Upper lobe of left lung (tissue), 6 donors: ENCODE results near the gene ARPC2. TPM values are rescaled to one million over a fixed set of nuclear protein-coding genes. Genes with fewer than 3 reads are reported as not detected.

Experiments used
- ATAC-seq, 2 donors: fragments of 200-7000 bp; cut with Tn5 transposase; one replicate each; pipeline ENCODE4 v1.9.1; 2022; ENCODE audit warnings: mild to moderate bottlenecking in 2 of 2, moderate library complexity in 2 of 2; ENCODE audit not compliant: low FRiP score in 2 of 2
- DNase-seq, 2 donors: peaks; one replicate each; pipeline ENCODE4 v3.0.0-alpha.2; 2019 to 2020
- H3K27ac ChIP-seq, 4 donors: fragments of 200-600 bp; sonication (generic); one replicate each; pipeline ENCODE4 v1.5.1; 2016 to 2019
- H3K27me3 ChIP-seq, 4 donors: fragments of 200-600 bp; sonication (generic); one replicate each; pipeline ENCODE4 v1.5.1; 2017 to 2019
- H3K36me3 ChIP-seq, 4 donors: fragments of 200-600 bp; sonication (generic); one replicate each; pipeline ENCODE4 v1.5.1; 2016 to 2019
- H3K4me1 ChIP-seq, 4 donors: fragments of 200-600 bp; sonication (generic); one replicate each; pipeline ENCODE4 v1.5.1; 2018 to 2019
- H3K4me3 ChIP-seq, 4 donors: fragments of 200-600 bp; sonication (generic); one replicate each; pipeline ENCODE4 v1.5.1; 2017 to 2019; ENCODE audit warnings: mild to moderate bottlenecking in 2 of 4, moderate library complexity in 1 of 4
- H3K9me3 ChIP-seq, 4 donors: fragments of 200-600 bp; sonication (generic); one replicate each; pipeline ENCODE4 v1.5.1; 2018 to 2019
- EP300 ChIP-seq, 4 donors: sonication (generic); formaldehyde crosslinking; IDR thresholded peaks; one replicate each; pipeline ENCODE4 v1.5.1; 2017; ENCODE audit warnings: antibody characterized with exemption in 4 of 4, control low read depth in 2 of 4
- POLR2A ChIP-seq, 4 donors: fragments of 450-650 bp; IDR thresholded peaks; one replicate each; pipeline ENCODE4 v1.5.1; 2016 to 2017; ENCODE audit warnings: antibody characterized with exemption in 4 of 4, mild to moderate bottlenecking in 2 of 4
- POLR2AphosphoS5 ChIP-seq, 2 donors: sonication (generic); formaldehyde crosslinking; IDR thresholded peaks; one replicate each; pipeline ENCODE4 v1.5.1; 2017; ENCODE audit warnings: antibody characterized with exemption in 2 of 2
- WGBS, 2 donors: methylation state at CpG; one replicate each; pipeline ENCODE4 v1.1.5; 2017 to 2018; 5-methylcytosine and 5-hydroxymethylcytosine counted together
- total RNA-seq, 6 donors: library from RNA; depleted of rRNA in 4 of 6; stranded (reverse); fragments of >200 nt in 4 of 6; gene quantifications; one replicate each; pipeline versions ENCODE4 v1.1.0 to v1.2.1, GENCODE V29; 2016 to 2021
- TF ChIP-seq, protein P1 (sequence below), 6 experiments: fragments of 450-650 bp in 4 of 6; fragments of 200-600 bp in 2 of 6; sonication (generic) in 2 of 6; IDR thresholded peaks; one replicate each; pipeline ENCODE4 v1.5.1; 2016 to 2019; ENCODE audit warnings: antibody characterized with exemption in 6 of 6
- donor health status: DM: no; HTN: no; CAD: no; lungs with moderate emphysema.
- donor health status: DM: no; HTN: yes; CAD: no; lungs with severe emphysema.

The ARPC2 gene
- total RNA-seq, 6 donors from 2014 or later, result 233 to 440 (median 357) TPM

DNA sequence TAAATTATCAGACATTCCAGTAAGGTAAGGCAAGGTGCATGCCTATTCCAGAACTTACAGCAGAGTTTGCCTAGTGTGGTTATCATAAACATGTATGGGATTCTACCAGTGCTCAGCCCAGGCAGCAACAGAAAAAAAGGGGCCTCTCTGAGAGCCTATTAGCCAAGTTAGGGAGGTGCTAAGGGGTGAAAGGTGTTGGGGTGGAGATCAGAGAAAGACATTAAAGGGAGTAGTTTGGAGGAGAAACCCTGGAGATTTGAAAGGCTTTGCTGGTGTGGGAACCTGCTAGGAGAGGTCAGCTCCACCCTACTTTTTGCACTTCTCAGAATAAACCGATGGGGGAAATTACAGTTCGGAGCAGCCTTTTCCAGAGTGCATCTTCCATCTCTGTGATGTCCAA, 2.9 kb downstream of the ARPC2 start:
- TF ChIP-seq, protein P1, sequence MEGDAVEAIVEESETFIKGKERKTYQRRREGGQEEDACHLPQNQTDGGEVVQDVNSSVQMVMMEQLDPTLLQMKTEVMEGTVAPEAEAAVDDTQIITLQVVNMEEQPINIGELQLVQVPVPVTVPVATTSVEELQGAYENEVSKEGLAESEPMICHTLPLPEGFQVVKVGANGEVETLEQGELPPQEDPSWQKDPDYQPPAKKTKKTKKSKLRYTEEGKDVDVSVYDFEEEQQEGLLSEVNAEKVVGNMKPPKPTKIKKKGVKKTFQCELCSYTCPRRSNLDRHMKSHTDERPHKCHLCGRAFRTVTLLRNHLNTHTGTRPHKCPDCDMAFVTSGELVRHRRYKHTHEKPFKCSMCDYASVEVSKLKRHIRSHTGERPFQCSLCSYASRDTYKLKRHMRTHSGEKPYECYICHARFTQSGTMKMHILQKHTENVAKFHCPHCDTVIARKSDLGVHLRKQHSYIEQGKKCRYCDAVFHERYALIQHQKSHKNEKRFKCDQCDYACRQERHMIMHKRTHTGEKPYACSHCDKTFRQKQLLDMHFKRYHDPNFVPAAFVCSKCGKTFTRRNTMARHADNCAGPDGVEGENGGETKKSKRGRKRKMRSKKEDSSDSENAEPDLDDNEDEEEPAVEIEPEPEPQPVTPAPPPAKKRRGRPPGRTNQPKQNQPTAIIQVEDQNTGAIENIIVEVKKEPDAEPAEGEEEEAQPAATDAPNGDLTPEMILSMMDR (IDR thresholded peaks at IDR 0.05), result no peak
- TF ChIP-seq EP300 (IDR thresholded peaks at IDR 0.05), result no peak
- TF ChIP-seq POLR2A (IDR thresholded peaks at IDR 0.05), result no peak
- TF ChIP-seq POLR2AphosphoS5 (IDR thresholded peaks at IDR 0.05), result no peak
- DNase-seq (no peak), ATAC-seq (no peak)
- peaks cover 0 to 27% (median 7%) of the 10 kb centered on the region in 4 donors for H3K36me3 ChIP-seq
- H3K4me3 ChIP-seq, result peak overlapping the region in 3 of 4 donors; percentile 10 to 83 (median 61)
- H3K27me3 ChIP-seq, result no peaks in the 10 kb centered on the region
- H3K9me3 ChIP-seq, result no peaks in the 10 kb centered on the region
- H3K4me1 ChIP-seq, result peaks cover 67 to 77% (median 68%) of the 10 kb centered on the region in 4 donors
- 30 to 40% methylated on average over 2 of the region's 2 CpGs for WGBS, 2 donors
- H3K27ac ChIP-seq, result peak overlapping the region; percentile 95 to 100 (median 98)

DNA sequence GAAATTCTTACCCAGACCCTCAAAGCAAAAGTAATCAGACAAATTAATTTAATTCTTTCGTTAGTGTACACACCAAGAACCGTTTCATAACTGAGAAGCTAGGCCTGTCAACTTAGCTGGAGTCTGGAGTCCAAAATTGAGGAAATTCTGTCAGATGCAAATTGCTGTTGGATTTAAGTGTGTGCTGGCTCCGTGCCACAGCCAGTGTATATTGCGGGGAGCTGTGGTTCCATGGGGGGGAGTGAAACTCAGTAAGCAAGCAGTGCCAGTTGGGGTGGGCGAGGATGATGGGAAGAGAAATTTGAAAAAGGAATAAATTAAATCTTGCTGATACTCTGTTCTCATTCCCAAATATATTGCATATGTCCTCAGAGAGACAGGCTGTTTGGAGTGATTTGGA, 4.0 kb downstream of the ARPC2 start:
- DNase-seq (no peak), ATAC-seq (no peak)
- TF ChIP-seq POLR2A (IDR thresholded peaks at IDR 0.05) (no peak), POLR2AphosphoS5 (IDR thresholded peaks at IDR 0.05) (no peak), EP300 (IDR thresholded peaks at IDR 0.05) (no peak)
- TF ChIP-seq, protein P1 (IDR thresholded peaks at IDR 0.05), result no peak
- Histone ChIP-seq H3K4me1 (peaks cover 67 to 84% (median 68%) of the 10 kb centered on the region in 4 donors), H3K27ac (peak overlapping the region in 2 of 4 donors; percentile 10 to 96), H3K4me3 (no peak overlapping the region), H3K36me3 (peaks cover under 1 to 38% (median 18%) of the 10 kb centered on the region in 4 donors), H3K27me3 (no peaks in the 10 kb centered on the region), H3K9me3 (no peaks in the 10 kb centered on the region)
- WGBS, 2 donors, result 43 to 44% methylated on average over 5 of the region's 5 CpGs

DNA sequence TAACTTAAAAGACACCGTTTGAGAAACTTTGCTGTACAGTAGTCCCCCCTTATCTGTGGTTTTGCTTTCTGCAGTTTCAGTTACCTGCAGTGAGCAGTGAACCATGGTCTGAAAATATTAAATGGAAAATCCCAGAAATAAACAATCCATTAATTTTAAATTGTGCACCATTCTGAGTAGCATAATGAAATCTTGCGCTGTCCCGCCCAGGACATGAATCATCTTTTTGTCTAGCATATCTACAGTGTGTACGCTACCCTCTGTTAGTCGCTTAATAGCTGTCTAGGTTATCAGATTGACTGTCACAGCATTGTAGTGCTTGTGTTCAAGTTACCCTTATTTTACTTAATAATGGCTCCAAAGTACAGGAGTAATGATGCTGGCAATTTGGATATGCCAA, 6.1 kb downstream of the ARPC2 start:
- peaks cover 7 to 59% (median 35%) of the 10 kb centered on the region in 4 donors for H3K36me3 ChIP-seq
- H3K9me3 ChIP-seq, result no peaks in the 10 kb centered on the region
- WGBS, 2 donors, result 60 to 66% methylated on average over 5 of the region's 5 CpGs
- no peak overlapping the region for H3K4me3 ChIP-seq
- H3K27me3 ChIP-seq, result no peaks in the 10 kb centered on the region
- no peak for TF ChIP-seq POLR2A (IDR thresholded peaks at IDR 0.05)
- TF ChIP-seq POLR2AphosphoS5 (IDR thresholded peaks at IDR 0.05), result no peak
- no peak for TF ChIP-seq EP300 (IDR thresholded peaks at IDR 0.05)
- TF ChIP-seq, protein P1 (IDR thresholded peaks at IDR 0.05), result no peak
- H3K27ac ChIP-seq, result peak overlapping the region in 3 of 4 donors; percentile 21 to 57 (median 42)
- peaks cover 67 to 82% (median 68%) of the 10 kb centered on the region in 4 donors for H3K4me1 ChIP-seq
- ATAC-seq (no peak), DNase-seq (no peak)

DNA sequence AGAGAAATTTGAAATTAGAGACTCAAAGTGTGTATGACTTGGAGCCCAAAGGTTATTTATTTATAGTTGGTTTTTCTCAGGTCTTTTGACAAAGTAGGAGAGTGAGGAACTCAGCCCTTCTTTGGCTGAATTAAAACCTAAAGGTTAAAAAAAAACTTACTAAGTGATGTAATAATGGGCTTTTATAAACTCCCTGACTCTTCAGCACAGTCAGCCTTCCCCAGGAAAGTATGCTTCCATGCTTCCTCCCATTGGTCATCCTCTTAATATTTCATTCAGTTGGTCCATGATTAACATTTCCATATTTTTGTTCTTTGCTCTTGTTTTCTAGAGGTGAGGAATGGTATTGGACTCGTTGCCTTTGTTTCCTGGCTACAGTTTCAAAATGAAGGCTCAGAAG, 7.2 kb downstream of the ARPC2 start:
- Histone ChIP-seq H3K4me3 (no peak overlapping the region), H3K27ac (peak overlapping the region in 2 of 4 donors; percentile 6 to 25), H3K27me3 (no peaks in the 10 kb centered on the region), H3K4me1 (peaks cover 66 to 82% (median 68%) of the 10 kb centered on the region in 4 donors), H3K9me3 (no peaks in the 10 kb centered on the region), H3K36me3 (peaks cover 7 to 70% (median 42%) of the 10 kb centered on the region in 4 donors)
- TF ChIP-seq POLR2A (IDR thresholded peaks at IDR 0.05) (no peak), POLR2AphosphoS5 (IDR thresholded peaks at IDR 0.05) (no peak), EP300 (IDR thresholded peaks at IDR 0.05) (no peak)
- TF ChIP-seq, protein P1 (IDR thresholded peaks at IDR 0.05), result no peak
- WGBS, 2 donors, result 50 to 72% methylated on average over 1 of the region's 1 CpG
- DNase-seq, result no peak
- no peak for ATAC-seq

DNA sequence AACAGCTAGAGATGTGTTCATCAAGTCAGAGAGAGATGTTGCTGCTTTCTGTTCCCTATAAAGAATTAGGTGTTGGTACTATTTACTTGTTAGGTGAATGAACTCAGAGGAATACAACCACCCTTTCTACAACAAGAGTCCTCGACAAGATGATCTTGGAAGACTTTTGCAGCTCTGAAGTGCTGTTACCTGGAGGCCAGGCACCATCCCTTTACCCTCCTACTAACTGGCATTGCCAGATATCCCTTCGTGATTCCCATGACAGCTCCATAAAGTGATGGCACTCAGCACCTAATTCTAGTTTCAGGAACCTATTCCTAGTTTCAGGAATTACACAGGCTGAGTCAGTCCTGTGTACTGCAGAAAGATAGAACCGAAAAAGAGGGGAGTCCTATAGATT, 9.9 kb downstream of the ARPC2 start:
- no peaks in the 10 kb centered on the region for H3K27me3 ChIP-seq
- no peaks in the 10 kb centered on the region for H3K9me3 ChIP-seq
- 85 to 86% methylated on average over 3 of the region's 3 CpGs for WGBS, 2 donors
- no peak overlapping the region for H3K27ac ChIP-seq
- TF ChIP-seq POLR2AphosphoS5 (IDR thresholded peaks at IDR 0.05) (no peak), POLR2A (IDR thresholded peaks at IDR 0.05) (no peak), EP300 (IDR thresholded peaks at IDR 0.05) (no peak)
- TF ChIP-seq, protein P1 (IDR thresholded peaks at IDR 0.05), result no peak
- DNase-seq (no peak), ATAC-seq (no peak)
- H3K36me3 ChIP-seq, result peaks cover 12 to 92% (median 64%) of the 10 kb centered on the region in 4 donors
- no peak overlapping the region for H3K4me3 ChIP-seq
- H3K4me1 ChIP-seq, result peaks cover 56 to 76% (median 59%) of the 10 kb centered on the region in 4 donors
